ENCODE data around the gene IL3. TPM values are rescaled to one million over a fixed set of nuclear protein-coding genes. Genes with fewer than 3 reads are reported as not detected.
A peak's percentile ranks its signal among the peaks of the same experiment; 100 is the strongest.

Gene IL3
- total RNA-seq, 1 donor from 2014 or later: not detected

DNA sequence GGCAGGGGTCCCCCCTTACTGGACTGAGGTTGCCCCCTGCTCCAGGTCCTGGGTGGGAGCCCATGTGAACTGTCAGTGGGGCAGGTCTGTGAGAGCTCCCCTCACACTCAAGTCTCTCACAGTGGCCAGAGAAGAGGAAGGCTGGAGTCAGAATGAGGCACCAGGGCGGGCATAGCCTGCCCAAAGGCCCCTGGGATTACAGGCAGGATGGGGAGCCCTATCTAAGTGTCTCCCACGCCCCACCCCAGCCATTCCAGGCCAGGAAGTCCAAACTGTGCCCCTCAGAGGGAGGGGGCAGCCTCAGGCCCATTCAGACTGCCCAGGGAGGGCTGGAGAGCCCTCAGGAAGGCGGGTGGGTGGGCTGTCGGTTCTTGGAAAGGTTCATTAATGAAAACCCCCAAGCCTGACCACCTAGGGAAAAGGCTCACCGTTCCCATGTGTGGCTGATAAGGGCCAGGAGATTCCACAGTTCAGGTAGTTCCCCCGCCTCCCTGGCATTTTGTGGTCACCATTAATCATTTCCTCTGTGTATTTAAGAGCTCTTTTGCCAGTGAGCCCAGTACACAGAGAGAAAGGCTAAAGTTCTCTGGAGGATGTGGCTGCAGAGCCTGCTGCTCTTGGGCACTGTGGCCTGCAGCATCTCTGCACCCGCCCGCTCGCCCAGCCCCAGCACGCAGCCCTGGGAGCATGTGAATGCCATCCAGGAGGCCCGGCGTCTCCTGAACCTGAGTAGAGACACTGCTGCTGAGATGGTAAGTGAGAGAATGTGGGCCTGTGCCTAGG, 13.0 kb downstream of the IL3 start, which contains the start of gene CSF2:
TSS of gene CSF2 (plus strand) at position 559 of the 783 bp plus-strand sequence. CDS start at position 594, 35 bp downstream.
- no peak within 1 kb of the TSS for H3K4me2 ChIP-seq
- no peaks in the 10 kb centered on the region for H3K79me2 ChIP-seq (ENCODE audit: low read depth)
- Mint-ChIP-seq H3K9me3 (no peaks in the 10 kb centered on the region), H3K4me1 (peaks cover 5% of the 10 kb centered on the region), H3K4me3 (no peak within 1 kb of the TSS), H3K36me3 (peaks cover 1% of the 10 kb centered on the region), H3K27me3 (ENCODE audit: insufficient read depth, low read depth) (no peaks in the 10 kb centered on the region), H3K27ac (no peak within 1 kb of the TSS)
- no peak for DNase-seq (ENCODE audit: low spot score)
- no peaks in the 10 kb centered on the region for H3F3A ChIP-seq (ENCODE audit: low read depth)
- no peak within 1 kb of the TSS for H3K4me3 ChIP-seq
- H2AFZ ChIP-seq (replicated peaks): no peak within 1 kb of the TSS
- H3K9ac ChIP-seq: no peak within 1 kb of the TSS
- H3K9me3 ChIP-seq (ENCODE audit: low read depth): no peaks in the 10 kb centered on the region
- H3K36me3 ChIP-seq: no peaks in the 10 kb centered on the region
- no peaks in the 10 kb centered on the region for H4K20me1 ChIP-seq (ENCODE audit: low read depth)
- peaks cover 7% of the 10 kb centered on the region for H3K4me1 ChIP-seq
- H3K27ac ChIP-seq: no peak within 1 kb of the TSS
- TF ChIP-seq, protein P1, sequence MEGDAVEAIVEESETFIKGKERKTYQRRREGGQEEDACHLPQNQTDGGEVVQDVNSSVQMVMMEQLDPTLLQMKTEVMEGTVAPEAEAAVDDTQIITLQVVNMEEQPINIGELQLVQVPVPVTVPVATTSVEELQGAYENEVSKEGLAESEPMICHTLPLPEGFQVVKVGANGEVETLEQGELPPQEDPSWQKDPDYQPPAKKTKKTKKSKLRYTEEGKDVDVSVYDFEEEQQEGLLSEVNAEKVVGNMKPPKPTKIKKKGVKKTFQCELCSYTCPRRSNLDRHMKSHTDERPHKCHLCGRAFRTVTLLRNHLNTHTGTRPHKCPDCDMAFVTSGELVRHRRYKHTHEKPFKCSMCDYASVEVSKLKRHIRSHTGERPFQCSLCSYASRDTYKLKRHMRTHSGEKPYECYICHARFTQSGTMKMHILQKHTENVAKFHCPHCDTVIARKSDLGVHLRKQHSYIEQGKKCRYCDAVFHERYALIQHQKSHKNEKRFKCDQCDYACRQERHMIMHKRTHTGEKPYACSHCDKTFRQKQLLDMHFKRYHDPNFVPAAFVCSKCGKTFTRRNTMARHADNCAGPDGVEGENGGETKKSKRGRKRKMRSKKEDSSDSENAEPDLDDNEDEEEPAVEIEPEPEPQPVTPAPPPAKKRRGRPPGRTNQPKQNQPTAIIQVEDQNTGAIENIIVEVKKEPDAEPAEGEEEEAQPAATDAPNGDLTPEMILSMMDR (IDR thresholded peaks at IDR 0.05): no peak
- TF ChIP-seq EZH2 (IDR thresholded peaks at IDR 0.05): no peak
- no peak for TF ChIP-seq EZH2phosphoT487 (IDR thresholded peaks at IDR 0.05)
- H3K27me3 ChIP-seq: no peaks in the 10 kb centered on the region

DNA sequence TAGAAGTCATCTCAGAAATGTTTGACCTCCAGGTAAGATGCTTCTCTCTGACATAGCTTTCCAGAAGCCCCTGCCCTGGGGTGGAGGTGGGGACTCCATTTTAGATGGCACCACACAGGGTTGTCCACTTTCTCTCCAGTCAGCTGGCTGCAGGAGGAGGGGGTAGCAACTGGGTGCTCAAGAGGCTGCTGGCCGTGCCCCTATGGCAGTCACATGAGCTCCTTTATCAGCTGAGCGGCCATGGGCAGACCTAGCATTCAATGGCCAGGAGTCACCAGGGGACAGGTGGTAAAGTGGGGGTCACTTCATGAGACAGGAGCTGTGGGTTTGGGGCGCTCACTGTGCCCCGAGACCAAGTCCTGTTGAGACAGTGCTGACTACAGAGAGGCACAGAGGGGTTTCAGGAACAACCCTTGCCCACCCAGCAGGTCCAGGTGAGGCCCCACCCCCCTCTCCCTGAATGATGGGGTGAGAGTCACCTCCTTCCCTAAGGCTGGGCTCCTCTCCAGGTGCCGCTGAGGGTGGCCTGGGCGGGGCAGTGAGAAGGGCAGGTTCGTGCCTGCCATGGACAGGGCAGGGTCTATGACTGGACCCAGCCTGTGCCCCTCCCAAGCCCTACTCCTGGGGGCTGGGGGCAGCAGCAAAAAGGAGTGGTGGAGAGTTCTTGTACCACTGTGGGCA, 13.8 kb downstream of the IL3 start:
- no peaks in the 10 kb centered on the region for H3K9me3 ChIP-seq (ENCODE audit: low read depth)
- no peak overlapping the region for H3K4me3 ChIP-seq
- no peaks in the 10 kb centered on the region for H3K36me3 ChIP-seq
- no peak for TF ChIP-seq EZH2phosphoT487 (IDR thresholded peaks at IDR 0.05)
- TF ChIP-seq EZH2 (IDR thresholded peaks at IDR 0.05): no peak
- TF ChIP-seq, protein P1 (IDR thresholded peaks at IDR 0.05): no peak
- no peaks in the 10 kb centered on the region for H3K79me2 ChIP-seq (ENCODE audit: low read depth)
- H3K36me3 Mint-ChIP-seq: peaks cover 1% of the 10 kb centered on the region
- H3K27ac ChIP-seq: no peak overlapping the region
- H3K9ac ChIP-seq: no peak overlapping the region
- H2AFZ ChIP-seq (replicated peaks): no peak overlapping the region
- H3F3A ChIP-seq (ENCODE audit: low read depth): no peaks in the 10 kb centered on the region
- peaks cover 7% of the 10 kb centered on the region for H3K4me1 ChIP-seq
- no peaks in the 10 kb centered on the region for H3K27me3 ChIP-seq
- DNase-seq (ENCODE audit: low spot score): no peak
- no peaks in the 10 kb centered on the region for H3K9me3 Mint-ChIP-seq
- H4K20me1 ChIP-seq (ENCODE audit: low read depth): no peaks in the 10 kb centered on the region
- H3K27ac Mint-ChIP-seq: no peak overlapping the region
- no peak overlapping the region for H3K4me2 ChIP-seq
- H3K4me3 Mint-ChIP-seq: no peak overlapping the region
- H3K4me1 Mint-ChIP-seq: peaks cover 5% of the 10 kb centered on the region
- no peaks in the 10 kb centered on the region for H3K27me3 Mint-ChIP-seq (ENCODE audit: insufficient read depth, low read depth)

DNA sequence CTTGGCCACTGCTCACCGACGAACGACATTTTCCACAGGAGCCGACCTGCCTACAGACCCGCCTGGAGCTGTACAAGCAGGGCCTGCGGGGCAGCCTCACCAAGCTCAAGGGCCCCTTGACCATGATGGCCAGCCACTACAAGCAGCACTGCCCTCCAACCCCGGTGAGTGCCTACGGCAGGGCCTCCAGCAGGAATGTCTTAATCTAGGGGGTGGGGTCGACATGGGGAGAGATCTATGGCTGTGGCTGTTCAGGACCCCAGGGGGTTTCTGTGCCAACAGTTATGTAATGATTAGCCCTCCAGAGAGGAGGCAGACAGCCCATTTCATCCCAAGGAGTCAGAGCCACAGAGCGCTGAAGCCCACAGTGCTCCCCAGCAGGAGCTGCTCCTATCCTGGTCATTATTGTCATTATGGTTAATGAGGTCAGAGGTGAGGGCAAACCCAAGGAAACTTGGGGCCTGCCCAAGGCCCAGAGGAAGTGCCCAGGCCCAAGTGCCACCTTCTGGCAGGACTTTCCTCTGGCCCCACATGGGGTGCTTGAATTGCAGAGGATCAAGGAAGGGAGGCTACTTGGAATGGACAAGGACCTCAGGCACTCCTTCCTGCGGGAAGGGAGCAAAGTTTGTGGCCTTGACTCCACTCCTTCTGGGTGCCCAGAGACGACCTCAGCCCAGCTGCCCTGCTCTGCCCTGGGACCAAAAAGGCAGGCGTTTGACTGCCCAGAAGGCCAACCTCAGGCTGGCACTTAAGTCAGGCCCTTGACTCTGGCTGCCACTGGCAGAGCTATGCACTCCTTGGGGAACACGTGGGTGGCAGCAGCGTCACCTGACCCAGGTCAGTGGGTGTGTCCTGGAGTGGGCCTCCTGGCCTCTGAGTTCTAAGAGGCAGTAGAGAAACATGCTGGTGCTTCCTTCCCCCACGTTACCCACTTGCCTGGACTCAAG, 14.6 kb downstream of the IL3 start:
- no peak for TF ChIP-seq EZH2 (IDR thresholded peaks at IDR 0.05)
- TF ChIP-seq EZH2phosphoT487 (IDR thresholded peaks at IDR 0.05): no peak
- TF ChIP-seq, protein P1 (IDR thresholded peaks at IDR 0.05): no peak
- Histone ChIP-seq H3K79me2 (ENCODE audit: low read depth) (no peaks in the 10 kb centered on the region), H3F3A (ENCODE audit: low read depth) (no peaks in the 10 kb centered on the region), H4K20me1 (ENCODE audit: low read depth) (no peaks in the 10 kb centered on the region), H3K4me1 (peaks cover 7% of the 10 kb centered on the region), H2AFZ (replicated peaks) (no peak overlapping the region), H3K27me3 (no peaks in the 10 kb centered on the region), H3K27ac (no peak overlapping the region), H3K4me2 (no peak overlapping the region), H3K4me3 (no peak overlapping the region), H3K36me3 (no peaks in the 10 kb centered on the region), H3K9ac (no peak overlapping the region), H3K9me3 (ENCODE audit: low read depth) (no peaks in the 10 kb centered on the region)
- H3K4me1 Mint-ChIP-seq: peaks cover 5% of the 10 kb centered on the region
- DNase-seq (ENCODE audit: low spot score): peak; percentile 16
- H3K4me3 Mint-ChIP-seq: no peak overlapping the region
- H3K36me3 Mint-ChIP-seq: peaks cover 1% of the 10 kb centered on the region
- H3K27me3 Mint-ChIP-seq (ENCODE audit: insufficient read depth, low read depth): no peaks in the 10 kb centered on the region
- peak overlapping the region; percentile 33 for H3K27ac Mint-ChIP-seq
- H3K9me3 Mint-ChIP-seq: no peaks in the 10 kb centered on the region
